PC-3 (cell line): ENCODE measurements around the gene APOA1. TPM values are rescaled to one million over a fixed set of nuclear protein-coding genes. Genes with fewer than 3 reads are reported as not detected.

ENCODE experiments used
- ATAC-seq: fragments of 200-7000 bp; cut with Tn5 transposase; 2 replicates; pipeline ENCODE4 v1.9.1; 2020; ENCODE audit warnings: mild to moderate bottlenecking, moderate library complexity
- BruUV-seq: library from RNA; stranded (reverse); fragments of 400-500 nt; replicated peaks from 2 replicates; lab custom pipeline; 2021; lab: Mats Ljungman, UMichigan
- CTCF ChIA-PET: fragments of 300-600 bp; sonication (Branson Sonifier 250); formaldehyde crosslinking; loops from one replicate; lab custom pipeline; 2022; ENCODE audit warnings: antibody characterized with exemption; lab: Charles Lee
- POLR2A ChIA-PET: fragments of 300-600 bp; sonication (Branson Sonifier 250); formaldehyde crosslinking; loops from one replicate; lab custom pipeline; 2022; ENCODE audit warnings: antibody characterized with exemption; ENCODE audit not compliant: unreplicated experiment; lab: Charles Lee
- DNase-seq: peaks from one replicate; pipeline ENCODE4 v3.0.0-alpha.2; 2015
- H2AFZ ChIP-seq: fragments of 300-600 bp; sonication (generic); 2 replicates; pipeline ENCODE4 v1.6.0; 2016; ENCODE audit warnings: antibody characterized with exemption, low read length
- H3F3A ChIP-seq: fragments of 300-600 bp; sonication (generic); one replicate; pipeline ENCODE4 v1.6.0; 2017; ENCODE audit warnings: antibody characterized with exemption, low read length, control low read depth, mild to moderate bottlenecking; ENCODE audit not compliant: unreplicated experiment
- H3K27ac ChIP-seq: fragments of 300-600 bp; sonication (generic); 2 replicates; pipeline ENCODE4 v1.5.1; 2016; ENCODE audit warnings: mild to moderate bottlenecking, low read length
- H3K27me3 ChIP-seq: fragments of 300-600 bp; sonication (generic); 2 replicates; pipeline ENCODE4 v1.6.1; 2016; ENCODE audit warnings: low read length, mixed read lengths
- H3K36me3 ChIP-seq: fragments of 300-600 bp; sonication (generic); 2 replicates; pipeline ENCODE4 v1.6.1; 2016; ENCODE audit warnings: low read depth, mixed run types, low read length, mixed read lengths
- H3K4me1 ChIP-seq: fragments of 300-600 bp; sonication (generic); 2 replicates; pipeline ENCODE4 v1.5.1; 2016; ENCODE audit warnings: low read length; ENCODE audit not compliant: insufficient read depth
- H3K4me2 ChIP-seq: fragments of 300-600 bp; sonication (generic); 2 replicates; pipeline ENCODE4 v1.6.0; 2016; ENCODE audit warnings: low read length
- H3K4me3 ChIP-seq: fragments of 300-600 bp; sonication (generic); 2 replicates; pipeline ENCODE4 v1.5.1; 2016; ENCODE audit warnings: mild to moderate bottlenecking, low read length, mixed read lengths
- H3K79me2 ChIP-seq: fragments of 300-600 bp; sonication (generic); 2 replicates; pipeline ENCODE4 v1.6.1; 2017; ENCODE audit warnings: low read length, mixed read lengths
- H3K9ac ChIP-seq: fragments of 300-600 bp; sonication (generic); 2 replicates; pipeline ENCODE4 v1.6.0; 2016; ENCODE audit warnings: mild to moderate bottlenecking, low read length
- H3K9me2 ChIP-seq: fragments of 300-600 bp; sonication (generic); replicated peaks from 2 replicates; pipeline ENCODE4 v1.6.1; 2016; ENCODE audit warnings: mixed run types, low read length, mixed read lengths
- H3K9me3 ChIP-seq: fragments of 300-600 bp; sonication (generic); 2 replicates; pipeline ENCODE4 v1.6.1; 2016; ENCODE audit warnings: low read length, mixed read lengths
- H4K20me1 ChIP-seq: fragments of 300-600 bp; sonication (generic); 2 replicates; pipeline ENCODE4 v1.6.1; 2016; ENCODE audit warnings: low read length, mixed read lengths
- EZH2 ChIP-seq: fragments of 300-600 bp; sonication (generic); IDR thresholded peaks from one replicate; pipeline ENCODE4 v1.6.1; 2017; ENCODE audit warnings: antibody characterized with exemption, mild to moderate bottlenecking, low read length; ENCODE audit not compliant: unreplicated experiment
- EZH2phosphoT487 ChIP-seq: fragments of 300-600 bp; sonication (generic); IDR thresholded peaks from 2 replicates; pipeline ENCODE4 v1.6.1; 2018; ENCODE audit warnings: mild to moderate bottlenecking, antibody characterized with exemption, low read length, borderline replicate concordance
- intact Hi-C: fragments of 100-400 bp; cut with micrococcal nuclease; formaldehyde crosslinking; loops from 2 replicates; pipeline ENCODE4 v1.9.0; 2023
- total RNA-seq: library from RNA; depleted of rRNA; stranded (reverse); fragments of >200 nt; gene quantifications from 2 replicates; pipeline ENCODE4 v1.2.3, GENCODE V29; 2014
- TF ChIP-seq, protein P1 (sequence below): fragments of 300-600 bp; sonication (generic); conservative IDR thresholded peaks from 2 replicates; pipeline ENCODE4 v1.5.1; 2017; ENCODE audit warnings: antibody characterized with exemption, low read depth, mild to moderate bottlenecking, low read length

Gene APOA1
- total RNA-seq, 1 experiment from 2014 or later = 0.33 TPM

- H3K4me2 ChIP-seq = no peak overlapping the region
- H3K27me3 ChIP-seq = no peaks in the 10 kb centered on the region
- ATAC-seq = no peak
- no peaks in the 10 kb centered on the region; the same call in 1 of the 2 replicates for H3K9me2 ChIP-seq
- ChIA-PET CTCF (no interaction called here), POLR2A (no interaction called here)
- H3K9ac ChIP-seq = no peak overlapping the region
- DNase-seq = no peak
- intact Hi-C loops = no loop called here
- no peaks in the 10 kb centered on the region for H3K9me3 ChIP-seq
- no peaks in the 10 kb centered on the region for H4K20me1 ChIP-seq
- no peak overlapping the region for H2AFZ ChIP-seq
- no peaks in the 10 kb centered on the region for H3K79me2 ChIP-seq
- H3K4me3 ChIP-seq = no peak overlapping the region
- H3K4me1 ChIP-seq = peaks cover 2% of the 10 kb centered on the region; the same call in 1 of the 2 replicates
- H3K36me3 ChIP-seq = no peaks in the 10 kb centered on the region
- H3K27ac ChIP-seq = no peak overlapping the region
- H3F3A ChIP-seq = no peaks in the 10 kb centered on the region
- TF ChIP-seq EZH2 = no peak
- TF ChIP-seq EZH2phosphoT487 = no peak
- TF ChIP-seq, protein P1, sequence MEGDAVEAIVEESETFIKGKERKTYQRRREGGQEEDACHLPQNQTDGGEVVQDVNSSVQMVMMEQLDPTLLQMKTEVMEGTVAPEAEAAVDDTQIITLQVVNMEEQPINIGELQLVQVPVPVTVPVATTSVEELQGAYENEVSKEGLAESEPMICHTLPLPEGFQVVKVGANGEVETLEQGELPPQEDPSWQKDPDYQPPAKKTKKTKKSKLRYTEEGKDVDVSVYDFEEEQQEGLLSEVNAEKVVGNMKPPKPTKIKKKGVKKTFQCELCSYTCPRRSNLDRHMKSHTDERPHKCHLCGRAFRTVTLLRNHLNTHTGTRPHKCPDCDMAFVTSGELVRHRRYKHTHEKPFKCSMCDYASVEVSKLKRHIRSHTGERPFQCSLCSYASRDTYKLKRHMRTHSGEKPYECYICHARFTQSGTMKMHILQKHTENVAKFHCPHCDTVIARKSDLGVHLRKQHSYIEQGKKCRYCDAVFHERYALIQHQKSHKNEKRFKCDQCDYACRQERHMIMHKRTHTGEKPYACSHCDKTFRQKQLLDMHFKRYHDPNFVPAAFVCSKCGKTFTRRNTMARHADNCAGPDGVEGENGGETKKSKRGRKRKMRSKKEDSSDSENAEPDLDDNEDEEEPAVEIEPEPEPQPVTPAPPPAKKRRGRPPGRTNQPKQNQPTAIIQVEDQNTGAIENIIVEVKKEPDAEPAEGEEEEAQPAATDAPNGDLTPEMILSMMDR = no peak
- BruUV-seq = no TSS peak
Observed at GRCh38 chr11:116813781-116814471, 23.5 kb downstream of the APOA1 start.

- Histone ChIP-seq H3K4me3 (no peak overlapping the region), H3K27ac (no peak overlapping the region), H3K9ac (no peak overlapping the region), H4K20me1 (no peaks in the 10 kb centered on the region), H3K4me2 (no peak overlapping the region), H3K36me3 (no peaks in the 10 kb centered on the region), H3K4me1 (peaks cover 6% of the 10 kb centered on the region; the same call in 1 of the 2 replicates), H3F3A (no peaks in the 10 kb centered on the region), H3K9me2 (no peaks in the 10 kb centered on the region; the same call in 1 of the 2 replicates), H2AFZ (no peak overlapping the region), H3K27me3 (no peaks in the 10 kb centered on the region), H3K79me2 (no peaks in the 10 kb centered on the region), H3K9me3 (no peaks in the 10 kb centered on the region)
- BruUV-seq = no TSS peak
- DNase-seq = no peak
- TF ChIP-seq EZH2 (no peak), EZH2phosphoT487 (no peak)
- TF ChIP-seq, protein P1 = no peak
- ATAC-seq = no peak
- intact Hi-C loops = no loop called here
- CTCF ChIA-PET = interaction anchor here (0.6 kb wide), 1 partner anchor 21 kb away, joined by 3 read pairs; no protein-coding TSS in a partner anchor
- POLR2A ChIA-PET = no interaction called here
Observed at GRCh38 chr11:116813170-116813569, 24.3 kb downstream of the APOA1 start.

DNA sequence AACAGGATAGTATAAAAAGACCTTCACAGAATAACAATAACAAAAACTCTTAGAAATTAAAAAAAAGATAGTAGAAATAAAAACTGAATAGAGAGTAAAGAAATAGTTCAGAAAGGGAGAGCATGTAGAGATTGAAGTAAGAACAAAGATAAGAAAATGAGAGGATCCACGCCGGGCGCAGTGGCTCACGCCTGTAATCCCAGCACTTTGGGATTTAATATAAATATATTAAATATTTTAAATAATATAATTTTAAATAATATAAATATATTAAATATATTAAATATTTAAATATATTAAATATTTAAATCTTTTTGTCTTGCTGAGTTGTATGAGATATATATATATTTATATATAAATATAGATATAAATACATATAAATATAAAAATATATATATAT is 25.3 kb downstream of the APOA1 start:
- no peak overlapping the region for H2AFZ ChIP-seq
- H3K79me2 ChIP-seq = no peaks in the 10 kb centered on the region
- TF ChIP-seq, protein P1 = no peak
- TF ChIP-seq EZH2phosphoT487 (no peak), EZH2 (no peak)
- no peaks in the 10 kb centered on the region; the same call in 1 of the 2 replicates for H3K9me2 ChIP-seq
- no peak overlapping the region for H3K9ac ChIP-seq
- H3K9me3 ChIP-seq = no peaks in the 10 kb centered on the region
- POLR2A ChIA-PET = no interaction called here
- no peaks in the 10 kb centered on the region for H3F3A ChIP-seq
- no peak overlapping the region for H3K4me3 ChIP-seq
- DNase-seq (no peak), ATAC-seq (no peak)
- no TSS peak for BruUV-seq
- H3K27ac ChIP-seq = no peak overlapping the region
- no peaks in the 10 kb centered on the region for H4K20me1 ChIP-seq
- CTCF ChIA-PET = interaction anchor here (0.5 kb wide), 1 partner anchor 9 kb away, joined by 3 read pairs; no protein-coding TSS in a partner anchor
- H3K4me1 ChIP-seq = peaks cover 6% of the 10 kb centered on the region; the same call in 1 of the 2 replicates
- no peaks in the 10 kb centered on the region for H3K27me3 ChIP-seq
- no peak overlapping the region for H3K4me2 ChIP-seq
- intact Hi-C loops = no loop called here
- no peaks in the 10 kb centered on the region for H3K36me3 ChIP-seq
